A549 treated with dexamethasone at 1 μM for 4 hours (cell line): ENCODE results near the gene LUC7L. TPM values are rescaled to one million over a fixed set of nuclear protein-coding genes. Genes with fewer than 3 reads are reported as not detected.

ENCODE experiments used
- total RNA-seq: library from RNA; stranded (reverse); fragments of 200-300 nt; extraction: Qiagen RNA extraction; gene quantifications from 5 replicates; pipeline ENCODE4 v1.2.3, GENCODE V29; 2022

LUC7L gene, protein sequence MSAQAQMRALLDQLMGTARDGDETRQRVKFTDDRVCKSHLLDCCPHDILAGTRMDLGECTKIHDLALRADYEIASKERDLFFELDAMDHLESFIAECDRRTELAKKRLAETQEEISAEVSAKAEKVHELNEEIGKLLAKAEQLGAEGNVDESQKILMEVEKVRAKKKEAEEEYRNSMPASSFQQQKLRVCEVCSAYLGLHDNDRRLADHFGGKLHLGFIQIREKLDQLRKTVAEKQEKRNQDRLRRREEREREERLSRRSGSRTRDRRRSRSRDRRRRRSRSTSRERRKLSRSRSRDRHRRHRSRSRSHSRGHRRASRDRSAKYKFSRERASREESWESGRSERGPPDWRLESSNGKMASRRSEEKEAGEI
- total RNA-seq, result 35.9 to 49.4 TPM (median 45.7 TPM) in 5 replicates

GRCh38 chr16:228852-229730 lies at the start of gene LUC7L:
Gene LUC7L, minus strand, starts transcription at chr16:229449. Its CDS starts 110 bp downstream, at chr16:229339.

GRCh38 chr16:275786-276232 lies 46.6 kb upstream of the LUC7L start, which contains the start of gene RGS11:
Gene RGS11, minus strand, starts transcription at chr16:275944. Its CDS starts 33 bp downstream, at chr16:275911.

GRCh38 chr16:234468-235305 lies 5.4 kb upstream of the LUC7L start, which contains the start of gene FAM234A:
Gene FAM234A, plus strand, starts transcription at chr16:234821. Its CDS starts 19,593 bp downstream, at chr16:254414.

DNA sequence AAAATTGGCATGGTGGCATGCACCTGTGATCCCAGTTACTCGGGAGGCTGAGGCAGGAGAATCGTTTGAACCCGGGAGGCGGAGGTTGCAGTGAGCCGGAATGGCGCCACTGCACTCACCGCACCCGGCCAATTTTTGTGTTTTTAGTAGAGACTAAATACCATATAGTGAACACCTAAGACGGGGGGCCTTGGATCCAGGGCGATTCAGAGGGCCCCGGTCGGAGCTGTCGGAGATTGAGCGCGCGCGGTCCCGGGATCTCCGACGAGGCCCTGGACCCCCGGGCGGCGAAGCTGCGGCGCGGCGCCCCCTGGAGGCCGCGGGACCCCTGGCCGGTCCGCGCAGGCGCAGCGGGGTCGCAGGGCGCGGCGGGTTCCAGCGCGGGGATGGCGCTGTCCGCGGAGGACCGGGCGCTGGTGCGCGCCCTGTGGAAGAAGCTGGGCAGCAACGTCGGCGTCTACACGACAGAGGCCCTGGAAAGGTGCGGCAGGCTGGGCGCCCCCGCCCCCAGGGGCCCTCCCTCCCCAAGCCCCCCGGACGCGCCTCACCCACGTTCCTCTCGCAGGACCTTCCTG lies 49.1 kb downstream of the LUC7L start, which contains the start of gene HBQ1:
HBQ1 (plus strand) TSS at position 359 of the 575 bp plus-strand sequence; CDS start at position 387, 28 bp downstream.

GRCh38 chr16:176477-177382 lies 52.5 kb downstream of the LUC7L start, which contains the start of gene HBA1:
Gene HBA1, plus strand, starts transcription at chr16:176680. Its CDS starts 37 bp downstream, at chr16:176717.

GRCh38 chr16:172374-172941 lies 56.8 kb downstream of the LUC7L start, which contains the start of gene HBA2:
Gene HBA2, plus strand, starts transcription at chr16:172876. Its CDS starts 37 bp downstream, at chr16:172913.

GRCh38 chr16:165539-166374 lies 63.5 kb downstream of the LUC7L start, which contains the start of gene HBM:
Gene HBM, plus strand, starts transcription at chr16:165978. Its CDS starts 20 bp downstream, at chr16:165998.

GRCh38 chr16:152141-153128 lies 76.8 kb downstream of the LUC7L start, which contains the start of gene HBZ:
Gene HBZ, plus strand, starts transcription at chr16:152644. Its CDS starts 266 bp downstream, at chr16:152910.

Other genes with a start within 250 kb of the LUC7L start
- gene POLR3K, start 175.8 kb downstream of the LUC7L start, total RNA-seq, result 28.5 to 35.1 TPM (median 31.5 TPM) in 5 replicates
- 58.5 to 66.5 TPM (median 63.1 TPM) in 5 replicates for gene SNRNP25, start 175.6 kb downstream of the LUC7L start, total RNA-seq
- gene RHBDF1, start 156.8 kb downstream of the LUC7L start, total RNA-seq, result 17.7 to 29.7 TPM (median 26.5 TPM) in 5 replicates
- 54.7 to 71.6 TPM (median 67.8 TPM) in 5 replicates for gene MPG, start 151.2 kb downstream of the LUC7L start, total RNA-seq
- 18.7 to 32.9 TPM (median 30.2 TPM) in 5 replicates for gene NPRL3, start 90.8 kb downstream of the LUC7L start, total RNA-seq
- gene HBZ, start 76.8 kb downstream of the LUC7L start, total RNA-seq, result 0.19 TPM in 1 of 5 replicates, not detected in the others
- gene HBM, start 63.5 kb downstream of the LUC7L start, total RNA-seq, result not detected in 5 replicates
- gene HBA2, start 56.6 kb downstream of the LUC7L start, total RNA-seq, result 0.25 to 1.0 TPM (median 0.36 TPM) in 5 replicates
- 0.99 to 2.3 TPM (median 2.0 TPM) in 5 replicates for gene HBA1, start 52.8 kb downstream of the LUC7L start, total RNA-seq
- gene HBQ1, start 49.0 kb downstream of the LUC7L start, total RNA-seq, result 4.5 to 7.2 TPM (median 6.6 TPM) in 5 replicates
- gene FAM234A, start 5.4 kb upstream of the LUC7L start, total RNA-seq, result 40.4 to 53.2 TPM (median 47.3 TPM) in 5 replicates
- gene RGS11, start 46.5 kb upstream of the LUC7L start, total RNA-seq, result 2.3 to 5.4 TPM (median 3.7 TPM) in 5 replicates
- gene ARHGDIG, start 51.1 kb upstream of the LUC7L start, total RNA-seq, result 2.6 to 3.1 TPM (median 2.8 TPM) in 5 replicates
- gene PDIA2, start 53.7 kb upstream of the LUC7L start, total RNA-seq, result 0.17 to 0.37 TPM (median 0.30 TPM) in 5 replicates
- 25.9 to 34.1 TPM (median 33.5 TPM) in 5 replicates for gene AXIN1, start 123.3 kb upstream of the LUC7L start, total RNA-seq
- gene MRPL28, start 141.1 kb upstream of the LUC7L start, total RNA-seq, result 123 to 138 TPM (median 131 TPM) in 5 replicates
- gene PGAP6, start 152.5 kb upstream of the LUC7L start, total RNA-seq, result 24.8 to 39.9 TPM (median 34.7 TPM) in 5 replicates
- gene NME4, start 167.8 kb upstream of the LUC7L start, total RNA-seq, result 275 to 460 TPM (median 445 TPM) in 5 replicates
- 21.2 to 29.7 TPM (median 26.3 TPM) in 5 replicates for gene DECR2, start 172.4 kb upstream of the LUC7L start, total RNA-seq
- gene RAB11FIP3, start 196.2 kb upstream of the LUC7L start, total RNA-seq, result 23.1 to 33.6 TPM (median 29.8 TPM) in 5 replicates